H9 (cell line): ENCODE measurements around the gene PDE3A. TPM values are rescaled to one million over a fixed set of nuclear protein-coding genes. Genes with fewer than 3 reads are reported as not detected.

Experiments used
- DNase-seq: peaks from one replicate; pipeline ENCODE4 v3.0.0-alpha.2; 2017
- H2AFZ ChIP-seq: one replicate; pipeline ENCODE4 v1.6.1; 2013; ENCODE audit warnings: mild to moderate bottlenecking, low read length, control low read depth, moderate library complexity
- H2AK5ac ChIP-seq: 2 replicates; pipeline ENCODE4 v1.6.1; 2013; ENCODE audit warnings: low read length, control low read depth, mixed read lengths; ENCODE audit not compliant: insufficient read length
- H2BK120ac ChIP-seq: one replicate; pipeline ENCODE4 v1.6.1; 2013; ENCODE audit warnings: low read depth, mild to moderate bottlenecking, low read length, control low read depth, inconsistent platforms; ENCODE audit not compliant: poor library complexity, severe bottlenecking
- H2BK12ac ChIP-seq: 2 replicates; pipeline ENCODE4 v1.6.1; 2013; ENCODE audit warnings: low read length, control low read depth, mixed read lengths, low read depth; ENCODE audit not compliant: insufficient read length
- H2BK15ac ChIP-seq: 2 replicates; pipeline ENCODE4 v1.6.1; 2013; ENCODE audit warnings: low read depth, low read length, control low read depth
- H2BK20ac ChIP-seq: one replicate; pipeline ENCODE4 v1.6.1; 2013; ENCODE audit warnings: low read depth, mild to moderate bottlenecking, low read length, control low read depth, inconsistent platforms; ENCODE audit not compliant: poor library complexity, severe bottlenecking
- H2BK5ac ChIP-seq: 2 replicates; pipeline ENCODE4 v1.6.1; 2013; ENCODE audit warnings: low read length, control low read depth, mixed read lengths; ENCODE audit not compliant: insufficient read length
- H3K14ac ChIP-seq: 2 replicates; pipeline ENCODE4 v1.6.1; 2013; ENCODE audit warnings: low read length, control low read depth; ENCODE audit not compliant: insufficient read depth
- H3K18ac ChIP-seq: 2 replicates; pipeline ENCODE4 v1.6.1; 2013; ENCODE audit warnings: low read depth, mild to moderate bottlenecking, mixed read lengths, low read length, control low read depth; ENCODE audit not compliant: insufficient read length
- H3K23ac ChIP-seq: 2 replicates; pipeline ENCODE4 v1.6.1; 2013; ENCODE audit warnings: low read length, control low read depth, mixed read lengths, low read depth; ENCODE audit not compliant: insufficient read length
- H3K23me2 ChIP-seq: 2 replicates; pipeline ENCODE4 v1.6.1; 2013; ENCODE audit warnings: low read depth, mild to moderate bottlenecking, mixed read lengths, low read length, control low read depth; ENCODE audit not compliant: insufficient read length, poor library complexity, severe bottlenecking
- H3K27ac ChIP-seq: 2 replicates; pipeline ENCODE4 v1.5.1; 2013; ENCODE audit warnings: low read length, control low read depth, mixed read lengths, low read depth; ENCODE audit not compliant: insufficient read length
- H3K27me3 ChIP-seq: 2 replicates; pipeline ENCODE4 v1.6.1; 2013; ENCODE audit warnings: low read length, control low read depth, inconsistent platforms; ENCODE audit not compliant: insufficient read depth
- H3K4ac ChIP-seq: 2 replicates; pipeline ENCODE4 v1.6.1; 2013; ENCODE audit warnings: low read depth, mild to moderate bottlenecking, control low read depth, inconsistent platforms, low read length, moderate library complexity
- H3K4me1 ChIP-seq: 2 replicates; pipeline ENCODE4 v1.6.1; 2013; ENCODE audit warnings: low read length, control low read depth, inconsistent platforms; ENCODE audit not compliant: insufficient read depth
- H3K4me2 ChIP-seq: 2 replicates; pipeline ENCODE4 v1.6.1; 2013; ENCODE audit warnings: low read length, control low read depth, mixed read lengths; ENCODE audit not compliant: insufficient read length, insufficient read depth
- H3K56ac ChIP-seq: 2 replicates; pipeline ENCODE4 v1.6.1; 2013; ENCODE audit warnings: low read depth, mild to moderate bottlenecking, mixed read lengths, low read length, control low read depth; ENCODE audit not compliant: insufficient read length
- H3K79me1 ChIP-seq: 2 replicates; pipeline ENCODE4 v1.6.1; 2013; ENCODE audit warnings: low read depth, mild to moderate bottlenecking, moderate library complexity, low read length, control low read depth, inconsistent platforms; ENCODE audit not compliant: insufficient read depth, poor library complexity, severe bottlenecking
- H3K79me2 ChIP-seq: 2 replicates; pipeline ENCODE4 v1.6.1; 2013; ENCODE audit warnings: low read length, control low read depth, inconsistent platforms; ENCODE audit not compliant: insufficient read depth
- H3K9ac ChIP-seq: 2 replicates; pipeline ENCODE4 v1.6.1; 2013; ENCODE audit warnings: low read length, control low read depth, mixed read lengths; ENCODE audit not compliant: insufficient read length; ENCODE audit errors: extremely low read depth
- H3K9me3 ChIP-seq: one replicate; pipeline ENCODE4 v1.6.1; 2013; ENCODE audit warnings: low read depth, low read length, inconsistent platforms; ENCODE audit not compliant: control insufficient read depth
- H3T11ph ChIP-seq: one replicate; pipeline ENCODE4 v1.6.1; 2013; ENCODE audit warnings: mild to moderate bottlenecking, low read length, control low read depth, inconsistent platforms
- H4K20me1 ChIP-seq: one replicate; pipeline ENCODE4 v1.6.1; 2013; ENCODE audit not compliant: control insufficient read depth, insufficient read length, insufficient read depth
- H4K5ac ChIP-seq: 2 replicates; pipeline ENCODE4 v1.6.1; 2013; ENCODE audit warnings: low read depth, mild to moderate bottlenecking, mixed read lengths, low read length, control low read depth; ENCODE audit not compliant: insufficient read length
- H4K8ac ChIP-seq: replicated peaks from 2 replicates; pipeline ENCODE4 v1.6.1; 2013; ENCODE audit warnings: low read length, control low read depth, mixed read lengths, low read depth; ENCODE audit not compliant: insufficient read length
- H4K91ac ChIP-seq: 2 replicates; pipeline ENCODE4 v1.6.1; 2013; ENCODE audit warnings: low read depth, mild to moderate bottlenecking, moderate library complexity, mixed read lengths, low read length, control low read depth; ENCODE audit not compliant: insufficient read length
- H3K27ac Mint-ChIP-seq, 3 experiments: 2 replicates in 2 of 3; 3 replicates in 1 of 3; pipeline ENCODE4 v1.8.0; 2020 to 2021; ENCODE audit warnings: mixed read lengths in 3 of 3, mild to moderate bottlenecking in 1 of 3, moderate library complexity in 1 of 3
- H3K27me3 Mint-ChIP-seq: 2 replicates; pipeline ENCODE4 v1.8.0; 2021; ENCODE audit warnings: low read depth, mild to moderate bottlenecking, moderate library complexity, mixed read lengths
- H3K36me3 Mint-ChIP-seq, 3 experiments: 2 replicates in 2 of 3; 3 replicates in 1 of 3; pipeline ENCODE4 v1.8.0; 2020 to 2021; ENCODE audit warnings: low read depth in 3 of 3, mixed read lengths in 3 of 3; ENCODE audit not compliant: insufficient read depth in 1 of 3
- H3K4me1 Mint-ChIP-seq, 2 experiments: 2 replicates each; pipeline ENCODE4 v1.8.0; 2020; ENCODE audit warnings: mixed read lengths in 2 of 2
- H3K4me3 Mint-ChIP-seq, 2 experiments: 2 replicates in 1 of 2; 3 replicates in 1 of 2; pipeline ENCODE4 v1.8.0; 2020 to 2021; ENCODE audit warnings: mild to moderate bottlenecking in 2 of 2, mixed read lengths in 2 of 2, moderate library complexity in 1 of 2
- H3K9me3 Mint-ChIP-seq, 2 experiments: 2 replicates in 1 of 2; 3 replicates in 1 of 2; pipeline ENCODE4 v1.8.0; 2020; ENCODE audit warnings: mild to moderate bottlenecking in 2 of 2, mixed read lengths in 2 of 2, moderate library complexity in 1 of 2
- CTCF ChIP-seq: fragments of 200-600 bp; sonication (generic); conservative IDR thresholded peaks from 3 replicates; pipeline ENCODE4 v1.8.0; 2021; ENCODE audit warnings: antibody characterized with exemption, mild to moderate bottlenecking
- WGBS: extraction: QIAGEN DNeasy Blood & Tissue Kit; methylation state at CpG from one replicate; pipeline ENCODE4 v1.1.7; 2013; ENCODE audit warnings: missing lambda C conversion rate, low lambda C conversion rate, mixed read lengths; ENCODE audit not compliant: insufficient read length; ENCODE audit errors: extremely low coverage; 5-methylcytosine and 5-hydroxymethylcytosine counted together
- total RNA-seq: library from RNA; stranded (reverse); gene quantifications from 2 replicates; pipeline ENCODE4 v1.2.1, GENCODE V29; 2021

The PDE3A gene
- total RNA-seq, 1 experiment from 2014 or later = 3.0 TPM

- Histone ChIP-seq H3K14ac (no peak overlapping the region), H3K4ac (no peak overlapping the region), H3K23ac (no peak overlapping the region), H2AFZ (no peak overlapping the region), H4K91ac (no peak overlapping the region), H3K4me2 (no peak overlapping the region), H2BK12ac (no peak overlapping the region), H2BK120ac (no peak overlapping the region), H3K4me1 (no peaks in the 10 kb centered on the region), H3K23me2 (no peaks in the 10 kb centered on the region), H2BK15ac (no peak overlapping the region), H3K79me1 (no peaks in the 10 kb centered on the region), H3K56ac (no peak overlapping the region), H4K8ac (no peak overlapping the region), H3K9me3 (no peaks in the 10 kb centered on the region), H3K27me3 (no peaks in the 10 kb centered on the region), H2BK5ac (no peak overlapping the region), H2AK5ac (no peak overlapping the region), H3T11ph (no peak overlapping the region), H4K5ac (no peak overlapping the region), H3K9ac (no peak overlapping the region), H3K27ac (no peak overlapping the region), H4K20me1 (no peaks in the 10 kb centered on the region), H3K18ac (no peak overlapping the region), H3K79me2 (no peaks in the 10 kb centered on the region), H2BK20ac (no peak overlapping the region)
- Mint-ChIP-seq H3K27me3 (no peaks in the 10 kb centered on the region), H3K9me3 (no peaks in the 10 kb centered on the region), H3K4me1 (no peaks in the 10 kb centered on the region), H3K36me3 (no peaks in the 10 kb centered on the region), H3K4me3 (no peak overlapping the region), H3K27ac (no peak overlapping the region)
- no peak for TF ChIP-seq CTCF
- no peak for DNase-seq
- no CpG with 5 or more reads among the region's 7 CpGs for WGBS
These were observed 209.8 kb downstream of the PDE3A start for GRCh38 chr12:20578142-20578541.
